Stimulated activated CD8-positive, alpha-beta memory T cell treated with anti-CD3 and anti-CD28 coated beads, Interleukin-15, amount 100 ng/mL, for 1 hour (primary cell): Measurements from ENCODE around the gene ANK2.
"Not testable (repeated sequence)": the region's sequence is repeated elsewhere in the genome, so short reads cannot be mapped to it uniquely, and the experiment has no call there.

Experiments
- DNase-seq: peaks from one replicate; pipeline ENCODE4 v3.0.0-alpha.2; 2020; ENCODE audit warnings: low read depth

The ANK2 gene

DNA sequence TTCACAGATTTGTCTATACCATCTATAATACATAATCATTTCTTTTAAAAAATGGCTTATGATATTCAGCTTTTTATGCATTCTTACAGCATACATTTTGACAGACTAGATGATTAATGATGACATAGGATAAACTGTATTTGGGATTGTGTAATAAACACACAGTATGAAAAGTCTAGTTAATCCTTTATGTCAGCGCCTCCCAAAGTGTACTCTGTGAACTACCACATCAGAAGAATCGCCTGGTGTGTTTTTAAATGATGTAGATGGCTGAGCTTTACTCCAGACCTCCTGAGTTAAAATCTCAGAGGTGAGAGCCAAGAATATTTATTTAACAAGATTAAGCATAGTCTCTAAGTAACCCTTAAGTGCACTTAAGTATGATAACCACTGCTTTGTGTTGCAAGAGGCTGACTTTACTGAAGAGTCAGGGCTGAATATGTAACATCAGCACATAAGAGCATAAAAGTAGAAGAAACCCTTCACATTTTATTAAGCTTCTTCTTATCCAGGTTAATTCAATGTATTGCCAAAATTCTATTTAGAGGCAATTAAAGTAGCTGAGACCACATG lies 104.2 kb downstream of the ANK2 start:
- no peak for DNase-seq

DNA sequence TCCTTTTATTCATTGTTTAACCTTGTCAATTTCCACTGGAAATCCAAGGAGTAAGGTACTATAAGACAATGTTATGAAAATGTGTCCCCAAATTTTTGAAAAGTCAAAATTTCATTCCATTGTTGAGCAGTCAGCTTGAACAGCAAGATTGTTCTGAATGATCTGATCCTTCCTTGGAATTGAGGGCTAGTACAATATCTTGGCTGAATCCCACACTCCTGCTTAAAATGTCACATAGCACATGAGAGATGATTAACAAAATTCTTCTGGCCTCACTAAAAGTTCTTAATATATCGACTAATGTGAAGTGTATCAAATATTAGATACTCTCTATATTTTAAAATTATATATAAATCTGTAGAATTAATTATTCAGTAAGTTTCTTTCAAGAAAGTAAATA lies 104.8 kb downstream of the ANK2 start:
- DNase-seq: no peak

DNA sequence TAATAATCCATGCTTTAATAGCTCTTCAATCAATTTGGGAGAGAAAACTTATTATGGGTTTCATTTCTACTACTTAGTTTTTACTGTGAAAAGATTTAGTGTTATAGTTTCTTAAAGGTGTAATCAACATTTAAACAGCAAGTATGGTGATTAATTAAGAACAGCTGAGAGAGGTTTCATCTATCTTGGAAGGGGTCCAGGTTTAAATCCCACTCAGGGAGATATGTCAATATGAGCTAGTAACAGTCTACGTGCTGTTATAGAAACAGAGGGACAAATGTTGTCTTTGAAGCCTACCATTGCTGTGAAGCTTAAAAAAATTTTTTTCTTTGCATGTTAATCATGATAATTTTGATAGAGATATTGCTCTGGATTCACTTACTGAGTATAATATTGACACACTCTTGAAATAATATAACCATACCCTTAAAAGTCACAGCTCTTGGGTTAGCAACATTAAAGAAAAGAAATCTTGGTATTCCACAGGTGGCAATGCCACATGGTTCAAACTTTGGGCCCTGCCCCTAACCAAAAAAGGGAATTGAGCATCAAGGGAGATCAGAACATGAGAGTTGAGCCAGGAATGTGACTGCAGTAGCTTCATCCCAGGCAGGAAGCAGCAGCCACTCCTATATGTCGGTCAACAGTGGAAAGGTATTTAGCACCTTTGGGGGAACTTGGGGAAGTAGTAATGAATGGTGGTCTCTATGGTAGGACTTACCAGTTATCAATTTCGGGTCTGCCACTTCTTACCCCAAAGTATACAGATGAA lies 107.8 kb downstream of the ANK2 start:
- no peak for DNase-seq

DNA sequence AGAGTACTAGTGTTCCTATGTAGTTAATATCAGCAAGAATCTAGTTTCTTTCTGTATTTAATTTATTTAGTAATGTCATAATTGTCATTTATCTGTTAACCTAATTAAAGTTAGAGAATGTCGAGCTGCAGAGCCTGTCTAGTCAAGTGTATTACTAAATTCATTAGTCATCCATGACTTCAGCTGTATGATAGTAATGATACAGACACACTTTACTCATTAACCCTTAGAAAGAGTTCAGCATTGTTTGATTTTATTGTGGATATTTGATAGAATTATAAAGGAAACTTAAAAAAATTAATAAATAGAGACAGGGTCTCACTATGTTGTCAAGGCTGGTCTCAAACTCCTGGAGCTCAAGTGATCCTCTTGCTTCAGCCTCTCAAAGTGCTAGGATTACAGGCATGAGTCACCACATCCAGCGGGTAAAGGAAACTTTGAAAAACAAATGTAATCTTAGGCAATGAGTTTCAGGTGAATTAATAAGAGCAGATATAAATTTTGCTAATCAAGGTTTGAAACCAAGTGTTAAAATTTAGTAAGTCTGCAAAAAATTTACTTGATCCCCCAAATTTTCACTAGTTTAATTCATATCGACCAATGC lies 110.6 kb downstream of the ANK2 start:
- no peak for DNase-seq

DNA sequence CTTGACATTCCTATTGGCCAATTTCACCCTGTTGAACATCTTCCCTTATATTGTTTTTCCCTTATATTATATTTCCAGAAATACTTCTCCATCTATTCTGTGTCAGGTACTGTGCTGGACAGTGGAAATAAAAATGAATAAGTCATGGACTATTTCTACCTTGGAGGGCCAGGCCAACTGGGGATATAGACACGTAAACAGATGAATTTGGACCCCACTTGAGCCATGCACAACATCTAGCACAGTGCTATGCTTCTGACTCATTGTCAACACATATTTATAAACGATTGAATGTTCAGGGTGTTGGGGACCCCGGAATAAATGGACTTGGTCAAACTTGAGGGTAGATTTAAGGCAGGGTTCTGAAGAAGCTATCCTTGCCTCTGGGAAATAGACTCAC lies 111.1 kb downstream of the ANK2 start:
- no peak for DNase-seq

DNA sequence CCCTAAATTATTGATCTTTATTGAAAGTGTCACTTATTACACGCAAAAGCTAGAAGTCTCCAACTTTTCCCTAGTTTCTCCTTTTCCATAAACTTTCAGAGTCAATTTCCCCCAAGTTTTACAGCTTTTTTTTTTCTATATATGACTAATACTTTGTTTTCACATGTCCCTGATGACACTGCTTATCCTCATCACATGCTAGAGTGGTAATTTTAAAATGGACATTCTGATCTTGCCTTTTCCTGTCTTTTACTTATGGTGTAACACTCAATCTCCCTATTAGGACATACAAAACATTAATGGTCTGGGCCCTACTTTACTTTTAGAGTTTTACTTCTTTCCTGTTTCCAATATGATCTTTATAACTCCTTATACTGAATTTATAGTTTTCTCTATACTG lies 112.6 kb downstream of the ANK2 start:
- DNase-seq: no peak

DNA sequence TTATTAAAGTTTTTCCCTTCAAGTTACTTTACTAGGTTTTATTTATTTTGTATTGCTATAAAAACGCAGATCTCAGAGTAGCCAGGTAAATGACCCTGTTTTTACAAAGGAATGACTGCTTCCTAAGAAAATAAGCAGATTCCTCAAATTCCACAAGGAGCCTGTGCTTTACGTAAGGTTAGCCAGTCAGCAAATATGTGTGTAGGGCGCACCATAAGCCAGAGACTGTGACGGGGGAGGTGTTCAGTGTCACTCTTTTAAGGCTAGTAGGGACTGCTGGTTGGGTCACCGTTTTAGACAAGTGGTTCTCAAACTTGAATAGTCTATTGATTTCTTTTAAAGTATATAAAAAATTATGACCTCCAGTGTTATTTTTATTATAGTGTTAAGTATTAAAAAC lies 119.9 kb downstream of the ANK2 start:
- no peak for DNase-seq

DNA sequence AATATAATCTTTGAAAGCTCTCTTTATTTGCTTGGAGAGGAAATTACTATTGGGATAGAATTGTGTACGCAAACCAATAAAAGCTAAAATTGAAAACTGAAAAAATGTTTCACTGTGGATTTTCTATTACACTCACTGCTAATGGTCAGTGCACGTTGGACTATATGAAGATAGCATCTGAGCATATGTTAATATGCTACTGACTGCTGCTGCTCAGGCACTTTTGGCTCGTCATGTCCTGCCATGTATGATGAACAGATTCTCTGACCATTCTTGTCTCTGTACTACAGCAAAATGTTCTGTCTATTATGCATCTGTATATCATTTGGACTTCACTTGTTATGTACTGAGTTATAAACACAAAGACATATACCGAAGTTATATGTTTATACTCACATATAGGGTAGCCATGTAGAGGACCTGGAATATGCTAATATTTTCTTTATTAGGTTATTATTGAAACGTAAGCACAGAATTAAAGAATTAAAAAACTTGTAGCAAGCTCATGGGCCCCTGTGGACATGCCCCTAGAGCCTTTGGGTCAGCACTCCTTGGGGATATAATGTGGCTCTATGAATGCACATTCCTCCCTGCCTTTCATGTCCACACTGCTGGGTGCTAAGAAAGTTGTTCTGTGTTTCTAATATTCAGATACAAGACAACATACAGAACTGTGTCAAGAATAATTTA lies 120.8 kb downstream of the ANK2 start:
- no peak for DNase-seq

DNA sequence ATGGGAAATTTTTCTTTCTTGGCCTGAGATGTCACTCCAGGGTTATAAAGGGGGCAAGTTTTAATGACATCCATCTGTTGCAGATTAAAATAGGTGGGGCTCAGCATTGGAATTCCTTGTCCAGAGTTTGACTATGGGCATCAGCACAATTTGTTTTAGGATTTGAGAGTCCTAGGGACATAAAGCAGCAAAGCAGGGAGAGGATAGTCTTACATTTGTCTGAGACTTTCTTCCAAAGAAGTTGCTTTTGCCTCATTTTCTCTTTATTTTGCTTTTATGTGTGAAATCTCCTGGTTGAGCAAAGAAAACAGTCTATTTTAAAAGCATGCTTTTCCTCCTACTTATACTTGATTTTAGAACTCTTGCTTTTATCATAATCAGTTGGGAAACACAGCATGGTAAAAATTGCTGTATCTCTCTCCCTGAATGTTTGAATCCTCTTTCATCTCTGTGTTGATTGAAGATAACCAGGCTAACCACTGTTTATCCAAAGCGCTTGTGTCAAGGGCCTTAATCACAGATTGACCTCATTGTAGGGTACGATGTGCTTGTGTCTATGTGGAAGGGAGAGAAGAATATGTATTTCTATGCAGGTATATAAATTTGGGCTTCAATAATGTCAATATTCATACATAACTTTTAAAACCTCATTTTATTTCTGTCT lies 121.5 kb downstream of the ANK2 start:
- DNase-seq: no peak

DNA sequence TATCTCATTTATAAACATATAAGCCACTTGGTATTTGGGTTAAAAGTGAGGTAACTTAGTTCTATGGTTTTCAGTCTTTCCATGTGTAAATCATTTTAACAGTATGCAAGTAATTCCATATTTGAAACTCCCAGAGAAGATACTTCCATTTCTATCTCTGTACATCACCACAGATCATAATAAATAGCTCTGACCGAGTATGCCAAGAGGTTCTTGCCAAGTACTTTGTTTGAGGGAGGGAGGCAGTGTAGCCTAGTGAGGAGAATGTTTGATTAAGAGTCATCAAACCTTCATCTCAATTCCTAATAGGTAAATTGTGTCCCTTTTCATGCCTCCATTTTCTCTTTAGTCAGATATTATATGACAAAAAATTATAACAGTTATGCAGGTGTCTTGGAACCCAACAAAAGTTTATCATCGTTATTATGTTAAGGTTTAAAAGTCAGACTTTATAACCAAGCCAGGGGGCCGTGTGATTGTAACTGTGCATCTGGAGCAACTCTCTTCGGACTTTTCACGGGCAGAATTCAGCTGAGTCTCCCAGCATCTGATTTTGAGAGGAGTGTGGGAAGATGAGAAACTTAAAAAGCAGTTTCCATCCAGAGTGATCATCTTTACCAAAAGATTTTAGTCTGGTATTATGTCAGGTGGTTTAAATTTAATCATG lies 123.8 kb downstream of the ANK2 start:
- no peak for DNase-seq

DNA sequence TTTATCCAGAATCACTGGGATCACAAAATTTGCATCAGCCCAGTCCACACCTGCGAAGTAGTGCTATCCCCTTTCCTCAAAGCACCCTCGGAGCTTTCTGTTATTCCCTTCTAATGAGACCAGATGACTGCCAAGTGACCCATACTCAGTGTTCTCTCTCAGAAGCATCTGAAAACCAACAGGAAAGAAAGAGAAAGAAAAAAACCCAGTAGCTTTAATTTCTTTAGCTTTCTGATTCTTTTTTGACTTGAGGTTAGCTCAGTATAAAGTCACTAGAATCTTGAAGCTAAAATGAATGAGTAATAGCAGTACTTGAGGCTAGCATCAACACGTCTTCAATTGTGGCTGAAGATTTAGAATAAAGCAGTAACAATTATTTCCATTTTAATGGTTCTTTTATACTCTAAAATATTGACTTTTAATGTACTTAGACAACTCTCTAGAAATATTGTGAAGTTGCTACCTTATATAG lies 124.4 kb downstream of the ANK2 start:
- DNase-seq: no peak

DNA sequence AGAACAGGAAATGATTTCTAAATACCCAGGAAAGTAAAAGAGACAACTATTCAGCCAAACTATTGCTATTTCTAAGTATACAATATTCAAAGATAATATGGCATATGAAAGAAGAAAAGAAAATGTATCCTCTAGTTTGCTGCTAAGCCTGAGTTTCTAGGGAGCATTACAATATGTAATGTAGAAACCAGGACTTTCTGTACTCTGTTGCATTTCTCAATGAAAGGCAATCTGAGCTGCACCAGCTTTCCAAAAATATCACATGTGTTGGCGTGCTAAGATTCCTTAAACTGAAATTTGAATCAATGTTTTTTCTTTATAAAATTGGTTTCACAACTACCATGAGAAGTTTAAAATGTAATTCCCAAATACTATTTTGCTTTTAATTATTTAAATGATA lies 129.6 kb downstream of the ANK2 start:
- no peak for DNase-seq

DNA sequence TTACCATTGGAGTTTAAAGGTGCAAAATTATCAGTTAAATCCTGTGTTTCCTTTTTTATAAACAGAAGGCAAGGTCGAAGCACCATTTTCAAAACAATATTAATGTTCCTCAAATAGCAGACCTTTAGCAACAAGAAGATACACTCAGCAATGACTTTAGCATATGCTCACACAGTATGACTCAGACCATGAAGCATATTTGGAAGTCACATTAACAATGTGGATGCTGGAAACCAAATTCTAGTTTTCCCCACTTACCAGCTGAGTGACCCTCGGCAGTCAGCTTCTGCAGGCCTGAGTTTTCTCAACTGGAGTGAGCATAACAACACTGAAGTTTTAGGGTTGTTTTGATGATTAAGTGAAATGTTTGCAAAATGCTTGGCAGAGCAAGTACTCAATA lies 130.5 kb downstream of the ANK2 start:
- DNase-seq: no peak

DNA sequence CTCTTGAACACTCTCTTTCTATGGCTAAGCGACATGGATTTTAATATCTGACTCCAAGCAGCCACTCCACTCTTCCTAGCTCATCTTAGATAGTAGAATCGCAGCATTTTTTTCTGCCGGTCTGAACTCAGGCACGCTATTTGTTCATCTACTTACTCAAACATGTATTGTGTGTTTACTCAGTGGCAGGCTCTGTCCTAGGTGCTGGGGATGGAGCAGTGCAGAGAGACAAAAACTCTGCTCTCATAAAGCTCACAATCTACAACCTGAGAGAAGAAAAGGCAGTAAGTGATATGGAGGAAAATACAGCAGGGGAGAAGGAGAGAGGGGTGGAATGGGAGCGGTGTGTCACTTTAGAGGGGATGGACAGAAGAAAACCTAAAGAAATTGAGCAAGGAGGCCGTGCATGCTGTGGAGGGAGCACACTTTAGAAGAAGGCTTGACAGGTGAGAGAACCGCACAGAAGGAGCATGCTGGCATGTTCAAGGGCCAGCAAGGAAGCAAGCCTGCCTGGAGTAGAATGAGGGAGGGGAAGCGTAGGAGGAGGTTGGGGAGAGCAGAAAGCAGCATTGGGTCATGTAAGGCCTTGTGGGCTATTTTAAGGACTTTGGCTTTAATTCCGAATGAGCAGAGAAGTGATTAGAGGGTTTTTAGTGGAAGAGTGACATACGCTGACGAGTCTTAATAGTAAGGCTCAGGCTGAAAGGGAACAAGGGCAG lies 132.0 kb downstream of the ANK2 start:
- DNase-seq: no peak

DNA sequence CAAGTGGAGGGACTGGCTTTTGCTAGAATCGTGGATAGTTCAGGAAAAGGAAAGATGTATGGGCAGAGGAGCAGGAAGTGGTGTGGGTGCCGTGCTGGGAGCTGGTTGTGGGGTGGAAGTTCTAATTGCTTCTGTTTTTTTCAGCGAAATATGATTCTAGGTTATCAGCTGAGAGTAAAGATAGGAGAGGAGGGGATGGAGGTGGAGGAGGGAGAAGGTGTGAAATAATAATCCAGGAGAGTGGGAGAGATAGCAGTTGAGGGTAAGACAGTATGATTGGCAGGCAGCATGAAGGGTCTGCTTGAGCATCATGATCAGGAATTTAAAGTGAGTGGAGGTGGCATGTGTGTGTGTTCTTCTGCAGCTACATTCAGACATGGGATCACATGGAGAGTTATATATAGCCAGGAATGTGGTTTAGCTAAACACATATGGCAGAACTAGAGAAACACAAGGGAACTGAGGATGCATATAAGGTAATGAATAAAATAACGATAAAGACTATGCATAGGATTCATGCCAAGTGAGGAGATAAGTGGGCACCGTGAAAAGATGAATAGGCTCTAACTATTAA lies 133.7 kb downstream of the ANK2 start:
- no peak for DNase-seq

DNA sequence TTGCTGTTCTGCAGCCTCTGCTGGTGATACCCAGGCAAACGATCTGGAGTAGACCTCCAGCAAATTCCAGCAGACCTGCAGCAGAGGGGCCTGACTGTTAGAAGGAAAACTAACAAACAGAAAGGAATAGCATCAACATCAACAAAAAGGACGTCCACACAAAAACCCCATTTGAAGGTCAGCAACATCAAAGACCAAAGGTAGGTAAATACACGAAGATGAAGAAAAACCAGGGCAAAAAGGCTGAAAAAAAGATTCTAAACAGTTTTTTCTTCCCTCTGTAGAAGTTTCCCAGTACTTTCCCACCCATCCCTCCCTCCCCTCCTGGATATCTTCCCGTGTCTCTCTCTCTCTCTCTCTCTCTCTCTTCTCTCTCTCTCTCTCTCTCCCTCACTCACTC lies 136.8 kb downstream of the ANK2 start:
- not testable (repeated sequence) for DNase-seq

DNA sequence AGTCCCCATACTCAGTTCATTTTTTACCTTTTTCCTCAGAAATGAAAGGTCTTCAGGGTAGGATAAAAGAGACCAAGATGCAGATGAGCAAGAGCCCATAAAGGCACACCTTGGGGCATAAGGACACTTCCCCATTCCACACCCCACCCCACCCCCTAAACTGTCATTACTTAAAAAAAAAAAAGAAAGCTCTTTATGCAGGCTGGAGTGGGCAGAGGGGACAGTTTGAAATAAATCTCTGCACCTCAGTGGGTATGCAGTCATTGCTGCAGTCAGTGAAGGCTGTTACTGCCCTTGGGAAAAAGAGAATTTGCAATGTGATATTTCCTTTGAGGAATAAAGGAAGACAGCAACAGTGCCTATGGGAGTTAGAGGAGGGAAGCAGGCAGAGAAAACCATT lies 137.5 kb downstream of the ANK2 start:
- DNase-seq: no peak

DNA sequence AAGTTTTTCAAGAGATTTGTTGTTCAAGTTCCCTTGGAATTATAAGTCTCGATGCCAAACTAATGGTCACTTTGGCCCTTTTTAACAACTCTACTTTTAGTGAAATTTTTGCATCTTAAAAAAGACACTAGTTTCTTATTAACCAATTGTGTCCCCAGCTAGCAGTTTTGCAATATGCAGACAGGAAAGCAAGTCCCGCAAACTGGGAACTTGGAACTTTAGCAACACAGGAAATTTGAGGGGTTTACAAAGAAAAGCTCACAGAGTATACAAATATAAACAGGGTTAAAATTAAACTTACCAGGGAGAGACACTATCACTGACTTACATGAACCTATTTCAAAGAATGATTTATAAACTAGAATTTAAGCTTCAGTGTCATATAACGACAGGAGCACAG lies 137.9 kb downstream of the ANK2 start:
- no peak for DNase-seq

DNA sequence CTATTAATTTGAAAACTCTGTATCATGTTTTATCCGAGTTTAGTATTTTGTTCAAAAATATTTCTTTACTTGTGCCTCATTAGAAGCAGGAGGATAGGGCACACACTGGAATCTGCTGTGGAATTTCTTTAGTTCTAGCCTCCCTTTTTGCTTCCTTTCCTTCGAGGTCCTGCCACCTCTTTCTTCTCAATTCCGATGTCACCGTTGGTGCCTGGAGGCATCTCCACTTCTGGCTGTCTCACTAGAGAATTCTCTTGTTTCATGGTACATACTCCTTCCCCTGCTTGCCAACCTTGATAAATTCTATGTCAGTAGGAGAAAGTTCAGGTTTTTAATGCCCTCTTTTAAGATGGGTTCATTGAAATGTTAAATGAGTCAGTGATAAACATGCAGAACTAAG lies 140.1 kb downstream of the ANK2 start:
- DNase-seq: no peak

DNA sequence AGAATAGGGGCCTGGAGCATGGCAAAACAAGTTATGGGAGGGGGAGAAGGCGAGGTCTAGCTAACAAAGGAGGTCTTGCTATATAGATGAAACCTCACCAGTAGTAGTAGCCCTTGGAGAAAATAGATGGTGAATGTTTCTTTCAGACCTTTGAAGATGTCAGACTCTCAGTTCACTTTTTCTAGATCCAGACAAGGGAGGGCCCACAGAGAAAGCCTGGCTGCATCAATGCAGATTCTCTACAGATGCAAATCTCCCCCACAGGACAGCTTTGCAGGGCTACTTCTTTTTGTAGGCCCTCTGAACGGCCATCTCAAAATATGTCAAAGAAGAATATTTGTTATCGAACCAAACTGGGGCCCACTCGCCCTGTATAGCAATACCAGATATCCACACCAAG lies 159.7 kb downstream of the ANK2 start:
- no peak for DNase-seq
